ENCODE results near the gene RTP2.
"Not testable (repeated sequence)": the region's sequence is repeated elsewhere in the genome, so short reads cannot be mapped to it uniquely, and the experiment has no call there.

The RTP2 gene

DNA sequence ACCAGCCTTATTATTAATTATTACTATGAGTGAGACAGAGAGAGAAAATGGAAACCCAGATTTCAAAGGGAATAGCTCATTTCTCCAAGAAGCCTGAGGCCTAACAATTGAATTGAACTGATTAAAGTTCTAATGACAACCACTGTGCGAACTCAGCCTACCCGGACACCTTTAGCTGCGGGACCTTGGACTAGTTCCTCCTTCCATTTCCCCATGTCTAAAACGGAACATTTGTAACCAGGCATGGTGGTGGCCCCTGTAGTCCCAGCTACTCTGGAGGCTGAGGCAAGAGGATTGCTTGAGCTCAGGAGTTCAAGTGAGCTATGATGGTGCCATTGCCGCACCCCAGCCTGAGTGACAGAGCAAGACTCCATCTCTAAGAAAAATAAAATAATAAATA, 16.4 kb upstream of the RTP2 start:
- DNase-seq (ENCODE audit: extremely low spot score, insufficient read length, low read depth), result no peak
- no peak for FAIRE-seq

- no peak for FAIRE-seq
- no peak for DNase-seq (ENCODE audit: extremely low spot score, insufficient read length, low read depth)
These were observed 15.2 kb upstream of the RTP2 start for GRCh38 chr3:187717572-187717971.

DNA sequence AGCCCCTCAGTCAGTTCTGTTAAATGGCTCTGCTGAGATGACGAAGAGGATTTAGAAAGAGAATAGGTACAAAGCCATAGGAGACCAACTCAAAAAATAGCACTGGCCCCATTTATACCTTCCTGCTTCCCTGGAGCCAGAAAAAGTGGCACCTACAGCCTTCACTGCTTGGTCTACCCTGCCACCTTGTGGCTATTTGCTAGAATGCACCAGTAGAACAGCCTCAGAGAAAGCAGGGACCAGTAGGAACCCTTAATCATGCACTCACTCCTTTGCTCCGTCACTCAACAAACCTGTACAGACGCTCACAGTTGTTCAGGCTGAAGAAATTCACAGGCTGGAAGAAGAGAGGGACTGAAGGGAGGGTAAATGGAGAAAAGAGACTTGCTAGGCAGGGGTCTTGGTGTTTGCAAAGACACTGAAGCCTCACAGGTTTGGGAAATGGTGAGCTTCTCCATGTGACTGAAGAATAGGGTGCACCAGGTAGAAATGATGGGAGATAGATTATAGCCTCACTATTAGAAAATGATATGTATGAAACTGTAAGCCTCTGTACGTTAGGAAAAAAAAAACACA, 12.1 kb upstream of the RTP2 start:
- peak; percentile 7 for DNase-seq (ENCODE audit: extremely low spot score, insufficient read length, low read depth)
- peak; percentile 87 for FAIRE-seq

GRCh38 chr3:187713504-187713903, 11.1 kb upstream of the RTP2 start:
- DNase-seq (ENCODE audit: extremely low spot score, insufficient read length, low read depth) (no peak), FAIRE-seq (no peak)

GRCh38 chr3:187709155-187709554, 6.8 kb upstream of the RTP2 start:
- DNase-seq (ENCODE audit: extremely low spot score, insufficient read length, low read depth) (no peak), FAIRE-seq (no peak)

DNA sequence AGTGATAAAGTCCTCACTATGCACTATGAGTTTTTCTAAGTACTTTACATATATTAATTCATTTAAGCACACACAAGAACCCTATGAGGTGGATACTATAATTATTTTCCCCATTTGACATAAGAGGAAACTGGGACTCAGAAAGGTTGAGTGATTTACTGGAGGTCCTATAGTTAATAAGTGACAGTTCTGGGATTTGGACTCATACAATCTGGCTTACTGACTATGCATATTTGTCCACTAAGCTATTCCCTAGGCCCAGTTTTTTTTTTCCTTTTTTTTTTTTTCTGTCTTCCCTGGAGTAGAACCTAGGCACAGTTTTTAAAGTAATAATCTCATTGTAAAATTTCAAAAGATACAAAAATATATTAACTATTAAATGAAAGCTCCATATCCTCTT, 6.3 kb upstream of the RTP2 start:
- FAIRE-seq (no peak), DNase-seq (ENCODE audit: extremely low spot score, insufficient read length, low read depth) (no peak)

DNA sequence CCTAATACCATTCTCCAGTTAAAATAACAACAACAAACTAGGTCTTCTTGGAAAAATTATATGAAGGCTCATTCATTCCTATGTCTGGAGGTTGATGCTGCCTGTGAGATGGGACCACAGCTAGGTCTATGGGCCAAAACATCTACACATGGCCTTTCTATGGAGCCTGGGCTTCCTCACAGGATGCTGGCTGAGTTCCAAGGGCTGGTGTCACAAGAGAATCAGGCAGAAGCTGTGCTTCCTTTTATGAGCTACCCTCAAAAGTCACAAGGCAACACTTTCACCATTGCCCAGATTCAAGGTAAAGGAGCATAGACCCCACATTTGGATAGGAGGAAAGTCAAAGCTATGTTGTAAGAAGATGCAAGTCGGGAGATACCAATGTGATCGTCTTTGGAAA, 4.6 kb upstream of the RTP2 start:
- no peak for DNase-seq (ENCODE audit: extremely low spot score, insufficient read length, low read depth)
- FAIRE-seq, result no peak

DNA sequence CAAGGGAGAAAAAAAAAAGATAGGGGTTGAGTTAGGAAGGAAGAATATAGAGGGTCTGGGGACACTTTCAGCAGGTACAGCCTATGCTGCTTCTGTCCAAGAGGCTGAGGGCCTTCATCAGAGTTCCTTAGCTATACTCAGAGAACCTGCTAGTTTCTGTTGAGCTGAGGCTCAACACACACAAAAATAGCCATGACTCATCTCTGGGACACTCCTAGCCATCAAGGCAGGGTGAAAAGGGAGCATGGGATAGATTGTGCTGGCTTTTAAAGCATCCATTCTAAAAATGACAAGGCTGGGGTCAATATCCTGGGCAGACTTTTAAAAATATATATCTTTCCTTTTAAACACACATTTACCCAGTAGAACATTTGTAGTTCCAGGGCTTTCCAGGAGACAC, 2.8 kb upstream of the RTP2 start:
- FAIRE-seq, result no peak
- no peak for DNase-seq (ENCODE audit: extremely low spot score, insufficient read length, low read depth)

- FAIRE-seq, result no peak
- DNase-seq (ENCODE audit: extremely low spot score, insufficient read length, low read depth), result no peak
These were observed 2.1 kb downstream of the RTP2 start for GRCh38 chr3:187700249-187700648.

GRCh38 chr3:187698499-187699399, 3.6 kb downstream of the RTP2 start:
- no peak for DNase-seq (ENCODE audit: extremely low spot score, insufficient read length, low read depth)
- FAIRE-seq, result no peak

GRCh38 chr3:187696021-187696420, 6.3 kb downstream of the RTP2 start:
- DNase-seq (ENCODE audit: extremely low spot score, insufficient read length, low read depth), result no peak
- FAIRE-seq, result no peak

DNA sequence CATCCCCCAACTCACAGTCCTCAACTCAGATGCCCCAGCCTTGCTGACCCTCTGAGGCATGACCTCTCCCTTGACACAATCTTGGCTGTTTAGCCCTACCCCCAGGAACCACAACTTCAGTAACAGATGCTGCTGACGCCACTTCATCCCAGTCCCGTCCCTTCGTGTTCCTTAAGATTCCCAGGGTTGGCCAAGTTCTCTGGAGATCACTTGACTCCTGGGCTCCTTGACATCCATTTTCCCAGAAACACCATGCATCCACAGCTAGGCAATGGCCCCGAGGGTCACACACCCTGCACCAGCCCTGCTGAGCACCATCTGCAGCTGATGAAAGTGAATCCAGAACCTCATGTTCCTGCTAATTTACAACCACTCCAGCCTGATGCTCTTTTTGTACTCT, 6.9 kb downstream of the RTP2 start:
- no peak for FAIRE-seq
- DNase-seq (ENCODE audit: extremely low spot score, insufficient read length, low read depth), result no peak

DNA sequence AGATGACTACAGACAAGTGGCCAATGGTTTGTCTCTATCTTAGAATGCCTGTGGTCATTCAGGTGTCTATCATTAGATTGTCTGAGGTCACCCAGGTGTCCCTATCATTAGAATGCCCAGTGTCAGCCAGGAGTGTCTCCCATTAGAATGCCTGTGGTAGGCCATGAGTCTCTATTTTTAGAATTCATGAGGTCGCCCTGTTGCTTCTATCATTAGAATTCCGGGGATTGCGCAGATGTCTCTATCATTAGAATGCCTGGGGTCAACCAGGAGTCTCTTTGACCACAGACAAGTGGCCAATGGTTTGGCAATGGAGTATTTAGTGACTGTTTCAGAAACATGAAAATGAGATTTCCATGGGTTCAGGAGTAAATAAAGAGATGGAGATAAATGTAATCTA, 7.6 kb downstream of the RTP2 start:
- FAIRE-seq (no peak), DNase-seq (ENCODE audit: extremely low spot score, insufficient read length, low read depth) (no peak)

DNA sequence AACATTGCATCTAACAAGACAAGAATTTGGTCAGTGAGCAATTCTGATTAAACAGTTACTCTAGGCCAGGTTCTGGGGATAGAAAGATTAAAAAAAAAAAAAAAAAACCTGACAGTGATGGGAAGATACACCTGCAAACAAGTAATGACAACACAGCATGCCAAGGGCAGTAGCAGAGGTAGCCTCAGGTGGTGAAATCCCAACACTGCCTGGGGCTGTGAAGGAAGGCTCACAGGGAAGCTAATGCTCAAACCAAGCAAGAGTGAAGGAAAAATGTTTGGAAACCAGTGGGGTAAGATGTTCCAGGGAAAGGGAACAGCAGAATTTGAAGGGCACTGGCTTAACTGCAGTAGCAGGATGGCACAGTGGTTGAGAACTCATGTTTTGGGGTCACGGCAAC, 8.9 kb downstream of the RTP2 start:
- no peak for FAIRE-seq

GRCh38 chr3:187689984-187690383, 12.4 kb downstream of the RTP2 start:
- FAIRE-seq, result no peak
- no peak for DNase-seq (ENCODE audit: extremely low spot score, insufficient read length, low read depth)

More for the DNA sequence above, 8.9 kb downstream of the RTP2 start:
- no peak for DNase-seq (ENCODE audit: extremely low spot score, insufficient read length, low read depth)

- DNase-seq (ENCODE audit: extremely low spot score, insufficient read length, low read depth), result no peak
- no peak for FAIRE-seq
These were observed 15.6 kb downstream of the RTP2 start for GRCh38 chr3:187686621-187687273.

GRCh38 chr3:187685948-187686347, 16.4 kb downstream of the RTP2 start:
- FAIRE-seq (no peak), DNase-seq (ENCODE audit: extremely low spot score, insufficient read length, low read depth) (no peak)

GRCh38 chr3:187684880-187685279, 17.5 kb downstream of the RTP2 start:
- FAIRE-seq, result no peak
- DNase-seq (ENCODE audit: extremely low spot score, insufficient read length, low read depth), result no peak

DNA sequence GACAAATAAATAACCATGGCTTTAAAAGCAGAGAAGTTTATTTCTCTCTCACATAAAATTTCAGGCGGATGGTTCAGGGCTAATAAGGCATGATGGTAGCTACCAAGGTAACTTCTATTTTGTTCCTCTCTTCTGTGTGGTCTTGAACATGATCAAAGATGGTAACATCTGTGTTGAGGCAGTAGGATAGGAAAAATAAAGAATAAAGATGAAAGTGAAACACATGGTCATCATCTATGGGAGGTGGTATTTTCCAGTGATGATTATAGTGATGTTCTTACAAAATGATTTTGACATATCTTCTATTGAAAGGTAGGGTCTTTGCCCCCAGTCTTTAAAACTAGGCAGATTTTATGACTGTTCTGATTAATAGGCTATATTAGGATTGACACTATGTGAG, 17.9 kb downstream of the RTP2 start:
- FAIRE-seq (no peak), DNase-seq (ENCODE audit: extremely low spot score, insufficient read length, low read depth) (no peak)

DNA sequence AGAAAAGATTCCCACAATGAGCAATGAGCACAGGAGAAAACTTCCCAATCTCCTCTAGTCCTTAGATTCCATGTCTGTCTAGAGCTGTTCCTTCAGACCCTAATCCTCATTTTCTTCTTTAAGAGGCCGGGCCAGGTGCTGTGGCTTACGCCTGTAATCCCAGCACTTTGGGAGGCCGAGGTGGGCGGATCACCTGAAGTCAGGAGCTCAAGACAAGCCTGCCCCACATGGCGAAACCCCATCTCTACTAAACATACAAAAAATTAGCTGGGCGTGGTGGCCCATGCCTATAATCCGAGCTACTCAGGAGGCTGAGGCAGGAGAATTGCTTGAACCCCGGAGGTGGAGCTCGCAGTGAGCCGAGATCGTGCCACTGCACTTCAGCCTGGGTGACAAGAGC, 20.6 kb downstream of the RTP2 start:
- not testable (repeated sequence) for DNase-seq (ENCODE audit: extremely low spot score, insufficient read length, low read depth)

More for the DNA sequence above, 20.6 kb downstream of the RTP2 start:
- FAIRE-seq, result not testable (repeated sequence)

Measured in GM18507 (cell line).